OCI-LY3 (cell line): ENCODE measurements around the gene NRXN2.

Experiments
- H2AFZ ChIP-seq: fragments of 200-600, 300-600 bp; shearing (Covaris generic); 2 replicates; pipeline ENCODE4 v1.6.0; 2014; ENCODE audit warnings: antibody characterized with exemption, low read depth, low read length
- H3K27ac ChIP-seq: fragments of 200-600, 300-600 bp; sonication (generic); 2 replicates; pipeline ENCODE4 v1.5.1; 2014; ENCODE audit warnings: mild to moderate bottlenecking, low read length, moderate library complexity, mixed read lengths
- H3K27me3 ChIP-seq: fragments of 200-600, 300-600 bp; sonication (generic); 2 replicates; pipeline ENCODE4 v1.6.1; 2014; ENCODE audit warnings: low read depth, low read length, mixed read lengths
- H3K36me3 ChIP-seq: fragments of 200-600, 300-600 bp; sonication (generic); replicated peaks from 2 replicates; pipeline ENCODE3; 2014; ENCODE audit warnings: low read depth, low read length, mixed read lengths
- H3K4me1 ChIP-seq: fragments of 300-600, 200-600 bp; sonication (generic); 2 replicates; pipeline ENCODE4 v1.6.1; 2014; ENCODE audit warnings: low read length, mixed read lengths
- H3K4me2 ChIP-seq: fragments of 200-600, 300-600 bp; sonication (generic); 2 replicates; pipeline ENCODE4 v1.6.1; 2014; ENCODE audit warnings: low read length, mixed read lengths
- H3K4me3 ChIP-seq: fragments of 300-600, 200-600 bp; sonication (generic); 2 replicates; pipeline ENCODE4 v1.5.1; 2014; ENCODE audit warnings: antibody characterized with exemption, mild to moderate bottlenecking, low read length, moderate library complexity
- H3K79me2 ChIP-seq: fragments of 300-600, 200-600 bp; shearing (Covaris generic); 2 replicates; pipeline ENCODE4 v1.6.1; 2014; ENCODE audit warnings: mild to moderate bottlenecking, low read length, mixed read lengths
- H3K9ac ChIP-seq: fragments of 300-600, 200-600 bp; shearing (Covaris generic); 2 replicates; pipeline ENCODE4 v1.6.0; 2014; ENCODE audit warnings: mild to moderate bottlenecking, low read length, moderate library complexity
- H3K9me3 ChIP-seq: fragments of 200-600, 300-600 bp; shearing (Covaris generic); 2 replicates; pipeline ENCODE4 v1.6.1; 2014; ENCODE audit warnings: low read length, mixed read lengths; ENCODE audit not compliant: insufficient read depth
- H4K20me1 ChIP-seq: fragments of 200-600, 300-600 bp; sonication (generic); 2 replicates; pipeline ENCODE4 v1.6.1; 2016; ENCODE audit warnings: low read length, mixed read lengths; ENCODE audit not compliant: insufficient read depth
- EZH2phosphoT487 ChIP-seq: fragments of 200-600 bp; shearing (Covaris generic); IDR thresholded peaks from 2 replicates; pipeline ENCODE4 v1.6.1; 2018; ENCODE audit warnings: antibody characterized with exemption, mixed run types, low read depth
- TF ChIP-seq, protein P1 (sequence below): fragments of 200-600, 300-600 bp; sonication (generic); IDR thresholded peaks from 2 replicates; pipeline ENCODE4 v1.5.1; 2014; ENCODE audit warnings: antibody characterized with exemption, low read length, low read depth

Gene NRXN2

DNA sequence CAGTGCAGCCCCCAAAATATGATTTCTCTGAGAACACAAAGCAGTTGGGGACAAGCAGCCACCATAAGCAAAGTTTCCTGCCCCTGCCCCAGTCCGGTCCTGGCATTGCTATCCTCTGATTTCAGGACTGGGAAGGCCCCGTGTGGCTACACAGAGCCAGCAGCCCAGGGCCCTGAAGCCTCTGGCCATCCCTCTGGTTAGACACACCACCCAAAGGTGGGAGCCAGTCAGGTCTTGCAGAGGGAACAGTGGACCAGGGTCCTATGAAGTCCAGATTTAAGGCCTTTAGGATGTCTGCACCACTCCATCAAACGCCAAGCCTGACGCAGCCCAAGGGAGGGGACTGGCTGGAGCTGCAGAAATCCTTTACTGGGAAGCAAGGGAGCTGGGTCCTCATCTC, 68.6 kb downstream of the NRXN2 start:
- TF ChIP-seq EZH2phosphoT487, result no peak
- TF ChIP-seq, protein P1, sequence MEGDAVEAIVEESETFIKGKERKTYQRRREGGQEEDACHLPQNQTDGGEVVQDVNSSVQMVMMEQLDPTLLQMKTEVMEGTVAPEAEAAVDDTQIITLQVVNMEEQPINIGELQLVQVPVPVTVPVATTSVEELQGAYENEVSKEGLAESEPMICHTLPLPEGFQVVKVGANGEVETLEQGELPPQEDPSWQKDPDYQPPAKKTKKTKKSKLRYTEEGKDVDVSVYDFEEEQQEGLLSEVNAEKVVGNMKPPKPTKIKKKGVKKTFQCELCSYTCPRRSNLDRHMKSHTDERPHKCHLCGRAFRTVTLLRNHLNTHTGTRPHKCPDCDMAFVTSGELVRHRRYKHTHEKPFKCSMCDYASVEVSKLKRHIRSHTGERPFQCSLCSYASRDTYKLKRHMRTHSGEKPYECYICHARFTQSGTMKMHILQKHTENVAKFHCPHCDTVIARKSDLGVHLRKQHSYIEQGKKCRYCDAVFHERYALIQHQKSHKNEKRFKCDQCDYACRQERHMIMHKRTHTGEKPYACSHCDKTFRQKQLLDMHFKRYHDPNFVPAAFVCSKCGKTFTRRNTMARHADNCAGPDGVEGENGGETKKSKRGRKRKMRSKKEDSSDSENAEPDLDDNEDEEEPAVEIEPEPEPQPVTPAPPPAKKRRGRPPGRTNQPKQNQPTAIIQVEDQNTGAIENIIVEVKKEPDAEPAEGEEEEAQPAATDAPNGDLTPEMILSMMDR, result no peak
- Histone ChIP-seq H4K20me1 (no peaks in the 10 kb centered on the region), H3K36me3 (no peaks in the 10 kb centered on the region), H3K27ac (peak overlapping the region; percentile 83), H3K9me3 (no peaks in the 10 kb centered on the region), H3K79me2 (no peaks in the 10 kb centered on the region), H3K9ac (peak overlapping the region; percentile 57; the same call in 1 of the 2 replicates), H2AFZ (no peak overlapping the region), H3K4me2 (peak overlapping the region; percentile 89), H3K27me3 (no peaks in the 10 kb centered on the region), H3K4me1 (peaks cover 41% of the 10 kb centered on the region), H3K4me3 (peak overlapping the region; percentile 63)

DNA sequence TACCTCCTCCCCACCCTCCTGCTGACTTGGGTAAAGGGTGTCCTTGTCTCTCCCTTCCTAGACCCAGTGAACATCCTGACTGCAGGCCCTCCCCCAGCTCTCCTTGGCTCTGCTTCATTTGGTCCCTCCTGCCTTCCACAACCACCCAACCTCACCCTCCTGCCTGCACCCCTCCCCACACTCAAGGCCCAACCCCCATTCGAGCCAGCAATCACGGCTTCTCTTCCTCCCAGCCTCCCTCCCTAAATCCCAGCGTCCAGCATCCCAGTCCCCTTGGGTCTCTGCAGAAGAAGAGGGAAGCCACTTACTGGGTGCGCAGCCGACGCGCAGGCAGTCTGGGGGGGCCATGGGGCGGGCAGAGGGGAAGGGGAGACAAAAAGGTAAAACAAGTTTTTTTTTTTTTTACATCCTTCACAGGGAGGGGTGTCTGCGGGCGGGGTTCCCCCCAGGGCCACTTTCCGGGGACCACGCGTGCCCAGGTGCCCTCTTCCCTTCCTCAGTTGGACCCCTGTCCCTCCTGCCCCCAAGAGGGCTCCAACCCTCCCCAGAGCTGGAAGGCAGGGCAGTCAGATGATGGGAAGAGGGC, 69.5 kb downstream of the NRXN2 start:
- Histone ChIP-seq H3K4me1 (peaks cover 41% of the 10 kb centered on the region), H3K9ac (peak overlapping the region; percentile 14; the same call in 1 of the 2 replicates), H3K4me2 (peak overlapping the region; percentile 45; the same call in 1 of the 2 replicates), H3K27ac (no peak overlapping the region), H4K20me1 (no peaks in the 10 kb centered on the region), H3K36me3 (no peaks in the 10 kb centered on the region), H3K79me2 (no peaks in the 10 kb centered on the region), H2AFZ (peak overlapping the region; percentile 84; the same call in 1 of the 2 replicates), H3K4me3 (no peak overlapping the region), H3K9me3 (no peaks in the 10 kb centered on the region), H3K27me3 (no peaks in the 10 kb centered on the region)
- TF ChIP-seq, protein P1, result no peak
- no peak for TF ChIP-seq EZH2phosphoT487

DNA sequence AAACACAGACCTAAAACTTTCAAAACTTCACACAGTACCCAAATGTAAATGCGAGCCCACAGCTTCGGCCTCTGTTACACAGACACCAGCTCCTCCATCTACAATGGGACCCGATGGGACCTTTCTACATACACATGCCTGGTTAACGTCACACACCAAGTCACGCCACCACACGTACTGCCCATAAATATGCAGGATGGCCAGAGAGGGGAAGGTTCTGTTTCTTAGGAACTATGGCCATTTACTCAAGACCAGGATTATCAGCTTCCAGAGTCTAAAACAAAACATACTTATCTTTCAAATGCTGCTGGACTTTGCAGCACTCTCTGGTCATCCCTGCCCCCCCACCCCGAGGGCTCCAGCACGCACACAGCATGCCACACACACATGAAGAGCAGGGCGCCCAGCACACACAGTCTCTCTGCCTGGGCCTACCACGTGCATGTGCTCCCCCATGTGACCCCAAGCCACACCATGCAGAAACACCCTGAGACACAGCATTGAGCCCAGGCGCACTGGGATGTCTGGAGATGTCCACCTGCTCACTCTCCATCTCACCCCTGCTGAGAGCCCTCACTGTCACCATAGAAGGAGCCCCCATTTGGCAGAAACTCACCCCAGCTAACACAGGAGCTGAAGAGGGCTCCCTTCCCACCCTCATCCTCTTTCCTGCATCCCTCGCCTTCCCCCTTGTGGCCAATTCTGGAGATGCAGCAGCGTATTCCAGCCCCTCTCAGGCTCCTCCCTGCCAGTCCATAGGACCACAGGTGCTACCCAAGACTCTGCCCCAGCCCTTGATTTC, 70.2 kb downstream of the NRXN2 start:
- no peaks in the 10 kb centered on the region for H3K36me3 ChIP-seq
- H3K9me3 ChIP-seq, result no peaks in the 10 kb centered on the region
- TF ChIP-seq, protein P1, result peak; percentile 93
- no peak for TF ChIP-seq EZH2phosphoT487
- H3K9ac ChIP-seq, result peak overlapping the region; percentile 17; the same call in 1 of the 2 replicates
- H3K4me2 ChIP-seq, result peak overlapping the region; percentile 45
- H2AFZ ChIP-seq, result peak overlapping the region; percentile 84; the same call in 1 of the 2 replicates
- H4K20me1 ChIP-seq, result no peaks in the 10 kb centered on the region
- no peaks in the 10 kb centered on the region for H3K27me3 ChIP-seq
- H3K27ac ChIP-seq, result no peak overlapping the region
- no peak overlapping the region for H3K4me3 ChIP-seq
- no peaks in the 10 kb centered on the region for H3K79me2 ChIP-seq
- peaks cover 41% of the 10 kb centered on the region for H3K4me1 ChIP-seq

DNA sequence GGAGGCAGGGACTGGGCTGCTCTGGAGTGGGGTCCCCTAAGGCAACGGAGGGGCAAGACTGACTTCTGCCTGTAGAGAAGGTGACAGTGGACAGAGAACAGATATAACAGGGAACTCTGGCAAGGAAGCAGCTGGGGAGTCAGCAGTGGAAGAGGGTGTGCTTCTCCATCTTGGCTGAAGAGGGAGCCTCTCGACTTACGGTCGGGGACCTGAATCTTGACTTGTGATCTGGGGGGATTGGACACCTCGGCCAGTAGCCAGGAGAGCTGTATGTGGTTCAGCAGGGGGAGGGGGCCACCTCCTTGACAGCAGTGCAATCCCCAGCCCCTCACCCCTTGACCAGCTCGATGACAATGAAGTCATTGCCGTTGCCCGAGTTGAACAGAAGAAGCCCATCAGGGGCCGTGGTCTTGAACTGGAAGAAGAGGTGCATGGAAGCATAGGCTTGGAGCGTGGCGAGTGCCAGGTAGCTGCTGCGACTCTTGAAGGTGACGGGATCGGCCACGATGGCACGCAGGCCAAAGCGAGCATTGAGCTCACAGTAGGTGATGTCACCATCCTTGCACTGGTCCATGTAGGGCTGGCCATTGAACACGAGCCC, 72.0 kb downstream of the NRXN2 start:
- Histone ChIP-seq H3K27me3 (no peaks in the 10 kb centered on the region), H3K27ac (no peak overlapping the region), H3K9me3 (no peaks in the 10 kb centered on the region), H3K4me1 (peaks cover 39% of the 10 kb centered on the region), H3K79me2 (no peaks in the 10 kb centered on the region), H4K20me1 (no peaks in the 10 kb centered on the region), H3K4me3 (no peak overlapping the region), H3K36me3 (no peaks in the 10 kb centered on the region), H3K4me2 (no peak overlapping the region), H3K9ac (no peak overlapping the region), H2AFZ (no peak overlapping the region)
- no peak for TF ChIP-seq EZH2phosphoT487
- TF ChIP-seq, protein P1, result peak; percentile 80
